ENCODE results near the gene ACSF2.

GRCh38 chr17:50465171-50465570 lies 39.2 kb downstream of the ACSF2 start:
- TF ChIP-seq CTCF (IDR thresholded peaks at IDR 0.05) (no peak), EZH2phosphoT487 (IDR thresholded peaks at IDR 0.05) (no peak), EZH2 (IDR thresholded peaks at IDR 0.05) (no peak)

Measured in neural progenitor cell (in vitro differentiated cells).